Mucosa of descending colon (tissue), 3 donors: ENCODE measurements around the gene TM4SF1. TPM values are rescaled to one million over a fixed set of nuclear protein-coding genes. Genes with fewer than 3 reads are reported as not detected.
A peak's percentile ranks its signal among the peaks of the same experiment; 100 is the strongest.
"Not testable (repeated sequence)": the region's sequence is repeated elsewhere in the genome, so short reads cannot be mapped to it uniquely, and the experiment has no call there.

Experiments used
- ATAC-seq: fragments of 200-7000 bp; cut with Tn5 transposase; one replicate; pipeline ENCODE4 v1.9.1; 2020; ENCODE audit warnings: mild to moderate bottlenecking, moderate library complexity
- DNase-seq, 3 donors: peaks; one replicate each; pipeline ENCODE4 v3.0.0-alpha.2; 2020
- H3K36me3 ChIP-seq: fragments of 200-600 bp; one replicate; pipeline ENCODE4 v1.8.0; 2021; ENCODE audit warnings: low read depth, mild to moderate bottlenecking
- H3K4me1 ChIP-seq: fragments of 200-600 bp; one replicate; pipeline ENCODE4 v1.8.0; 2021; ENCODE audit warnings: low read depth, mild to moderate bottlenecking
- H3K4me3 ChIP-seq: fragments of 200-600 bp; one replicate; pipeline ENCODE4 v1.8.0; 2021; ENCODE audit warnings: mild to moderate bottlenecking
- H3K9me3 ChIP-seq: fragments of 200-600 bp; one replicate; pipeline ENCODE4 v1.8.0; 2021; ENCODE audit warnings: mild to moderate bottlenecking
- intact Hi-C, 2 donors: fragments of 100-400 bp; cut with DNase I in 1 of 2; cut with micrococcal nuclease in 1 of 2; formaldehyde crosslinking; loops; one replicate each; pipeline versions ENCODE4 v1.11.0 to v1.11.1; 2022; cut with DNase I, micrococcal nuclease
- total RNA-seq, 3 donors: library from RNA; stranded (reverse); fragmentation: NEBNext Ultra II Directional in 2 of 3; extraction: Animal tissue kit (Norgen Biotek cat#: 25700) in 2 of 3; gene quantifications; one replicate each; pipeline versions ENCODE4 v1.2.1 to v1.2.4, GENCODE V29; 2021 to 2023
- TF ChIP-seq, protein P1 (sequence below): fragments of 200-600 bp; IDR thresholded peaks from one replicate; pipeline ENCODE4 v1.8.0; 2022; ENCODE audit warnings: antibody characterized with exemption, mild to moderate bottlenecking
- donor health status: DM: no; HTN: no; CAD: no; lungs with moderate emphysema.
- donor health status: DM: no; HTN: no; CAD: no.
- donor health status: DM: no; HTN: yes; CAD: no.

The TM4SF1 gene
- total RNA-seq, 3 donors from 2014 or later: 22.7 to 87.8 (median 24.9) TPM

DNA sequence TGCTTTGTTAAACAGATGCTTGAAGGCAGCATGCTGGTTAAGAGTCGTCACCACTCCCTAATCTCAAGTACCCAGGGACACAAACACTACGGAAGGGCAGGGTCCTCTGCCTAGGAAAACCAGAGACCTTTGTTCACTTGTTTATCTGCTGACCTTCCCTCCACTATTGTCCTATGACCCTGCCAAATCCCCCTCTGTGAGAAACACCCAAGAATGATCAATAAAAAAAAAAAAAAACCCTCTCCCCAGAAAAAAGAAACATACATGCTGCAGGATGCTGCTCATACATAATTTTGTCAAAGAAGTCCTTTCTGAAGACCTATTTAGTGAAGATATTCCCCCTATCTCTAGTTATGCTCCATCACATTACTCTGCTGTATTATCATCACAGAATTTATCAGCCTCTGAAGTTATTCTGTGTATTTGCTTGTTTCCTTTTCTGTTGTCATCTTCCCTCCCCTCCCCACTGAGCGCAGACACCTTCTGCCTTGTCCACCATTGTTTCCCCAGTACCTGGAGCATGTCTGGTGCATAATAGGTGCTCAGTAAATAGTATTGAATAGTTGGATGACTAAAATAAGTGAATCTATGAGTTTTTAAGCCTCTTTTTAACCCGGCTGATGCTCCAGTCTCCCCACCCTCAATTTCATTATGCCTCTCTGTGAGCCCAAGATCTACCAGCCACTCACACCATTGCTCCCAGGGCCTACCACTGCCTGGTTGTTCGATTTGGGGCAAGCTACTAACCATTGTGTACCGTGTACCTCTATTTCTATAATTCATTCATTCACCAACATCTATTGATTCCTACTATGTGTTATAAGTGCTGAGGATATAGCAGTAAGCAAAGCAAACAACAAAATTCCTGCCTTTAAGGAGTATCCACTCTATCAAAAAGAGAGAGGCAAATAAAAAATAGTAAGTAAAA is 4.0 kb upstream of the TM4SF1 start:
- TF ChIP-seq, protein P1, sequence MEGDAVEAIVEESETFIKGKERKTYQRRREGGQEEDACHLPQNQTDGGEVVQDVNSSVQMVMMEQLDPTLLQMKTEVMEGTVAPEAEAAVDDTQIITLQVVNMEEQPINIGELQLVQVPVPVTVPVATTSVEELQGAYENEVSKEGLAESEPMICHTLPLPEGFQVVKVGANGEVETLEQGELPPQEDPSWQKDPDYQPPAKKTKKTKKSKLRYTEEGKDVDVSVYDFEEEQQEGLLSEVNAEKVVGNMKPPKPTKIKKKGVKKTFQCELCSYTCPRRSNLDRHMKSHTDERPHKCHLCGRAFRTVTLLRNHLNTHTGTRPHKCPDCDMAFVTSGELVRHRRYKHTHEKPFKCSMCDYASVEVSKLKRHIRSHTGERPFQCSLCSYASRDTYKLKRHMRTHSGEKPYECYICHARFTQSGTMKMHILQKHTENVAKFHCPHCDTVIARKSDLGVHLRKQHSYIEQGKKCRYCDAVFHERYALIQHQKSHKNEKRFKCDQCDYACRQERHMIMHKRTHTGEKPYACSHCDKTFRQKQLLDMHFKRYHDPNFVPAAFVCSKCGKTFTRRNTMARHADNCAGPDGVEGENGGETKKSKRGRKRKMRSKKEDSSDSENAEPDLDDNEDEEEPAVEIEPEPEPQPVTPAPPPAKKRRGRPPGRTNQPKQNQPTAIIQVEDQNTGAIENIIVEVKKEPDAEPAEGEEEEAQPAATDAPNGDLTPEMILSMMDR: no peak
- H3K36me3 ChIP-seq: no peaks in the 10 kb centered on the region
- H3K9me3 ChIP-seq: no peaks in the 10 kb centered on the region
- ATAC-seq: no peak
- no peak for DNase-seq
- H3K4me3 ChIP-seq: no peak overlapping the region
- intact Hi-C loops: no loop called here
- peaks cover 19% of the 10 kb centered on the region for H3K4me1 ChIP-seq

DNA sequence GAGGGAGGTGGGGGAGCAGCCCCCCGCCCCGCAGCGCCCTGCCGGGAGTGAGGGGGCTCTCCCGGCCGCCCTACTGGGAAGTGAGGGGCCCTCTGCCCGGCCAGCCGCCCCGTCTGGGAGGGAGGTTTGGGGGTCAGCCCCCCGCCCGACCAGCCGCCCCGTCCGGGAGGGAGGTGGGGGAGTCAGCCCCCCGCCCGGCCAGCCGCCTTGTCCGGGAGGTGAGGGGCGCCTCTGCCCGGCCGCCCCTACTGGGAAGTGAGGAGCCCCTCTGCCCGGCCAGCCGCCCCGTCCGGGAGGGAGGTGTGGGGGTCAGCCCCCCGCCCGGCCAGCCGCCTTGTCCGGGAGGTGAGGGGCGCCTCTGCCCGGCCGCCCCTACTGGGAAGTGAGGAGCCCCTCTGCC is 2.8 kb upstream of the TM4SF1 start:
- H3K9me3 ChIP-seq, intact Hi-C loops: not testable (repeated sequence)

DNA sequence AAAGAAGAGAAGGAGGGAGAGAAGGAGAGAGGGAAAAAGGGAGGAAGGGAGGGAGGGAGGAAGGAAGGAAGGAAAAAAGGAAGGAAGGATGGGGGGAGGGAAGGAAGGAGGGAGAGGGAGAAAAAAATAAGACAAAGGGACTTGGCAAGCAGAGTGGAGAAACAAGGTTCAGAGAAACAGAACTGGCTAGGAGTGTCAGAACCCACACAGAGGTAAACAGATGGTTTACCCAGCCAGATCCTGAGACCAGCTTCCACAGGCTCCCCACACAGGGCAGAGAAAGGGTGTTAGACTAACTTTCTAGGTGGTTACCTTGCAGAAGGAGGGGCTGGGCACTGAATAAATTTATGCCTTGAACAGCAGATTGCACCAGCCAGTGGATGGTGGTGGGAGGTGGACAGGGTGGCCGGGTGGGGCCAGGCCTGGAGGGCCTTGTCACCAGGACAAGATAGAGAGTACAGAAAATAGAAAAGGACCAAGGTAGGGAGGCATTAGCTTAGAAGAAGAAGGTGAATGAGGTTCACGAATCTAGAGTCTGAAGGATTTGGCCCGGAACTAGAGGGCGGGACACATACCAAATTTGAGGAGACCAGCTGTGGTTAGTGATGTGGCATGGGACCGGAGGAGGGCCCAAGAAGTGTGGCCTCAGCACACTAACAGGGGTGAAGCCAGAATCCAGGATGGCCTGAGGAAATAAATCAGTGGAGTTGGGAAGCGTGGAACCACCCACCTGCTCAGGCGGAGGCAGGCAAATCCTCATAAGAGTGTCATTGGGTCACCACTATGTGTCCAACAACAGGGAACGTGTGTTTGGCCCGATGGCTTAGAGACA is 1.2 kb upstream of the TM4SF1 start:
- Histone ChIP-seq H3K4me3 (no peak overlapping the region), H3K36me3 (no peaks in the 10 kb centered on the region), H3K4me1 (peaks cover 19% of the 10 kb centered on the region), H3K9me3 (no peaks in the 10 kb centered on the region)
- ATAC-seq: peak; percentile 14
- TF ChIP-seq, protein P1: no peak
- intact Hi-C loops: no loop called here
- DNase-seq: no peak

More for the DNA sequence above, 2.8 kb upstream of the TM4SF1 start:
- peaks cover 19% of the 10 kb centered on the region for H3K4me1 ChIP-seq
- not testable (repeated sequence) for H3K4me3 ChIP-seq, DNase-seq, ATAC-seq, H3K36me3 ChIP-seq

DNA sequence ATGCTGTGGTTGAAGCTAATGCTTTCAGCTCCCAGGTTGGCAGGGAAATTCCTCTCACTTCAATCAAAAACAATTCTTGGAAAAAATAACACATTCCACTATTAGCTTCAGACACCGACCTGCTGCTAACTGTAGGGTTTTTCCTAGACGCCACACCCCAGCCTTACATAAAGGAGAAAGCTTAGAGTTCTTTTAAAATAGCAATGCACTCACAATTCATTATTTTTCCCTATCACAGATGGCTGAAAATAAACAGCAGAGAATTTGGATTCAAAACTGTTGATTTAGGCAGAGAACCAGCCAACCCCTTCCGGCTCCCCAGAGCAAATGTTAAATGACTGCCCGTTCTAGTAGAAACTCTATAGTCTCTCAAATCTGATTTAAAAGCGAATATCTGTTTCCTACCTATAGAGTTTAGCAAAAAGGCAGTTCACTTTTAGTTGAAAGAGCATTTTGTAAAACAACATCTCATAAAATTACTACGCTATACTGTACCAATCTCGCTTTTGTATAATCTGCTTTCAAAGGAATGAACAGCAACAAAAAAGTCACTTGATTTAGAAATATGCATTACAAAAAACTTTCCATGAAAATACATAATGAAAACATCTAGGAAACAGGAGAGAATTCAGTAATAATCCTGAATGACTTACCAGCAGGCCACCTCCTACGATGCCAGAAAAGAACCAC is 586 bp downstream of the TM4SF1 start:
- TF ChIP-seq, protein P1: no peak
- ATAC-seq (peak; percentile 10), DNase-seq (no peak)
- H3K4me1 ChIP-seq: peaks cover 22% of the 10 kb centered on the region
- intact Hi-C loops: no loop called here
- peak overlapping the region; percentile 4 for H3K4me3 ChIP-seq
- no peaks in the 10 kb centered on the region for H3K36me3 ChIP-seq
- no peaks in the 10 kb centered on the region for H3K9me3 ChIP-seq

DNA sequence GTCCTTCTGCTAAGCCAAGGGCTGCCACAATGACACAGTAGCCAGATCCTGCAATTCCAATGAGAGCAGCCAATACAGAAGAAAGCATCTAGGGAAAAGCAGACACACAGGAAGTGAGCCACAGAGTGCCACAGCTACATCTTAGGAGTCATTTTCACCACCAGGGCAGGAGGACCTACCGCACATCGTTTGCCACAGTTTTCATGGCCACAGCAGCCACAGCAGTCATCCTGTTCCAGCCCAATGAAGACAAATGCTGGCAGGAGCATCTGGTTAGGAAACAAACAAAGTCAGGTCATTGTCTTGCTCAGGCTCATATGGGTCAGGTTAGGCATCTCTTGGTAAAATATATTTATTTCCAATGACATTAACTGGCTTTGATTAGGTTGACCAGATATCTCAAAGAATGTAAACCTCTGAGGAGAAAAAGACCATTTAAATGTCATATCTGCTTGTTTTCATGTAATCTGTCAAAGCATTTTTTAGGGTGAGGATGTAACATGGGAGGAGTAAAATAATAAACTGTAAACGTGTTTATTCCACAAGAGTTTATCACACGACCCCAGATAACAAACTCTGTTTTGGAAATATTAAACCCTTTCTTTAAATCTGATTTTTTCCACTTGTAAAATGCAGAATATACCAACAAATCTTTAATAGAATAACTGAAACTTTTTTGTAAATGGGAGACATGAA is 1.8 kb downstream of the TM4SF1 start:
- no peaks in the 10 kb centered on the region for H3K9me3 ChIP-seq
- H3K4me3 ChIP-seq: no peak overlapping the region
- no peak for ATAC-seq
- intact Hi-C loops: no loop called here
- peaks cover 32% of the 10 kb centered on the region for H3K4me1 ChIP-seq
- TF ChIP-seq, protein P1: no peak
- no peak for DNase-seq
- H3K36me3 ChIP-seq: no peaks in the 10 kb centered on the region
